Keratinocyte (primary cell): ENCODE measurements around the gene CASK. TPM values are rescaled to one million over a fixed set of nuclear protein-coding genes. Genes with fewer than 3 reads are reported as not detected.
"Not testable (repeated sequence)": the region's sequence is repeated elsewhere in the genome, so short reads cannot be mapped to it uniquely, and the experiment has no call there.

Experiments
- DNase-seq: peaks from one replicate; pipeline ENCODE4 v3.0.0-alpha.2; 2011; ENCODE audit warnings: low read depth, missing footprints, low spot score
- FAIRE-seq: peaks from 2 replicates; lab custom pipeline; 2011; peaks lifted over from hg19 to GRCh38; lab: Jason Lieb, UNC
- H2AFZ ChIP-seq: 2 replicates; pipeline ENCODE4 v1.6.0; 2012; ENCODE audit warnings: low read length, control low read depth, inconsistent platforms; ENCODE audit not compliant: control insufficient read depth
- H3K27ac ChIP-seq: 2 replicates; pipeline ENCODE4 v1.5.1; 2011; ENCODE audit warnings: low read length; ENCODE audit not compliant: control insufficient read depth, insufficient read depth
- H3K27me3 ChIP-seq: 3 replicates; pipeline ENCODE4 v1.6.0; 2011; ENCODE audit warnings: low read length; ENCODE audit not compliant: control insufficient read depth, insufficient read depth; ENCODE audit errors: extremely low read depth
- H3K36me3 ChIP-seq, 2 experiments: 2 replicates in 1 of 2; 3 replicates in 1 of 2; pipeline ENCODE4 v1.5.1; 2011; ENCODE audit warnings: low read length in 2 of 2, mild to moderate bottlenecking in 1 of 2; ENCODE audit not compliant: control insufficient read depth in 2 of 2, insufficient read depth in 2 of 2; ENCODE audit errors: extremely low read depth in 1 of 2
- H3K4me1 ChIP-seq: 3 replicates; pipeline ENCODE4 v1.5.1; 2011; ENCODE audit warnings: low read length; ENCODE audit not compliant: control insufficient read depth, insufficient read depth; ENCODE audit errors: extremely low read depth
- H3K4me2 ChIP-seq: 3 replicates; pipeline ENCODE4 v1.6.0; 2011; ENCODE audit warnings: low read depth, low read length; ENCODE audit not compliant: control insufficient read depth, insufficient read depth; ENCODE audit errors: extremely low read depth
- H3K4me3 ChIP-seq, 3 experiments: fragments of 200-600 bp in 1 of 3; sonication (generic) in 1 of 3; 2 replicates in 2 of 3; 3 replicates in 1 of 3; pipeline ENCODE4 v1.5.1; 2011 to 2016; ENCODE audit warnings: low read length in 3 of 3, mild to moderate bottlenecking in 3 of 3, control low read depth in 2 of 3, inconsistent platforms in 1 of 3, low read depth in 1 of 3, mixed read lengths in 1 of 3, mixed run types in 1 of 3, moderate library complexity in 1 of 3; ENCODE audit not compliant: control insufficient read depth in 2 of 3, insufficient read depth in 2 of 3; ENCODE audit errors: extremely low read depth in 1 of 3
- H3K79me2 ChIP-seq: 2 replicates; pipeline ENCODE4 v1.6.0; 2012; ENCODE audit warnings: low read length; ENCODE audit not compliant: control insufficient read depth, insufficient read depth
- H3K9ac ChIP-seq: 3 replicates; pipeline ENCODE4 v1.6.0; 2011; ENCODE audit warnings: low read length; ENCODE audit not compliant: control insufficient read depth, insufficient read depth; ENCODE audit errors: extremely low read depth
- H3K9me1 ChIP-seq: 3 replicates; pipeline ENCODE4 v1.6.0; 2011; ENCODE audit warnings: low read length; ENCODE audit not compliant: control insufficient read depth, insufficient read depth; ENCODE audit errors: extremely low read depth
- H3K9me3 ChIP-seq: 2 replicates; pipeline ENCODE4 v1.5.1; 2012; ENCODE audit warnings: low read depth, low read length; ENCODE audit not compliant: control insufficient read depth
- H4K20me1 ChIP-seq: 3 replicates; pipeline ENCODE4 v1.6.0; 2011; ENCODE audit warnings: low read length; ENCODE audit not compliant: control insufficient read depth, insufficient read depth; ENCODE audit errors: extremely low read depth
- CTCF ChIP-seq, 3 experiments: IDR thresholded peaks in 1 of 3; conservative IDR thresholded peaks in 1 of 3; optimal IDR thresholded peaks in 1 of 3; 2 replicates in 2 of 3; 3 replicates in 1 of 3; pipeline versions ENCODE3 to v1.5.1; 2011; ENCODE audit warnings: low read length in 3 of 3, mild to moderate bottlenecking in 3 of 3, moderate library complexity in 2 of 3, control low read depth in 1 of 3, inconsistent platforms in 1 of 3; ENCODE audit not compliant: insufficient read depth in 2 of 3; ENCODE audit errors: extremely low read depth in 1 of 3
- EZH2 ChIP-seq: IDR thresholded peaks from one replicate; pipeline ENCODE4 v1.6.1; 2012; ENCODE audit warnings: inconsistent platforms, mild to moderate bottlenecking, low read length, moderate library complexity
- dilution Hi-C: fragments of 300-500 bp; cut with MboI; formaldehyde crosslinking; loops from one replicate; pipeline ENCODE4 v1.7.0; 2020; ENCODE audit warnings: low sequenced_read_pairs; ENCODE audit not compliant: extremely low pct_ligation_motif_present
- polyA plus RNA-seq, 5 experiments: library from polyadenylated mRNA; depleted of rRNA in 3 of 5; stranded (reverse) in 3 of 5; stranded (forward) in 1 of 5; unstranded in 1 of 5; fragments of >200 nt; gene quantifications; 1 replicate in 1 of 5; 2 replicates in 3 of 5; 3 replicates in 1 of 5; pipeline versions ENCODE4 v1.2.1 to v1.2.3, GENCODE V29; 2011 to 2012; ENCODE audit warnings: missing spikeins in 2 of 5, low read depth in 1 of 5, low replicate concordance in 1 of 5

CASK gene
- polyA plus RNA-seq, 1 donor (not counting 4 experiments of a cell fraction or from before 2014, with no cell fraction given): 33.7 TPM

DNA sequence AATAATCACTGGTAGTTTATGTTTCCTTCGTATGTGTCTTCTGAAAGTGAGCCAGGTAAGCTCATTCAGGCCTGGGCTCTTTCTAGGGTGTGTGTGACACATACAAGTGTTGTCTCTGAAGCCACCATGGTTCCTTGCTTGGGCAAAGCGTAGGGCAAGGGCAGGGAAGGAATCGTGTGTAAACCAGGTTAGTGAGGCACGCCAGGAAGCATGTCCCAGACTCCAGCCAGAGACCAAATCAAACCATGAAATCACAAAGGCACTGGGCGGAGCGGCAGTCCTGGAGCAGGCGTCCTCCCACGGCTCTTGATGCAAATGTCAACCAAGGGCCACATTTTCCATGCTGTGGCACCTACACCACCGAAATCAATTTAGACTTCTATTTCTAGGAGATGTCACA is 409.2 kb downstream of the CASK start:
- no peaks in the 10 kb centered on the region for H3K9me3 ChIP-seq
- TF ChIP-seq CTCF (optimal IDR thresholded peaks at IDR 0.05 in 1 of 3, IDR thresholded peaks at IDR 0.05 in 1 of 3, conservative IDR thresholded peaks at IDR 0.05 in 1 of 3; ENCODE audit: extremely low read depth in 1 of 3, insufficient read depth in 2 of 3, low read length in 3 of 3) (no peak), EZH2 (no peak)
- H3K79me2 ChIP-seq: no peaks in the 10 kb centered on the region
- no peak overlapping the region for H3K4me2 ChIP-seq
- H3K27ac ChIP-seq: no peak overlapping the region
- DNase-seq: no peak
- H3K9ac ChIP-seq: no peak overlapping the region
- H2AFZ ChIP-seq: no peak overlapping the region
- dilution Hi-C loops: no loop called here
- no peaks in the 10 kb centered on the region for H3K36me3 ChIP-seq
- no peak overlapping the region for H3K4me3 ChIP-seq
- no peaks in the 10 kb centered on the region for H3K9me1 ChIP-seq
- H3K4me1 ChIP-seq: no peaks in the 10 kb centered on the region
- no peaks in the 10 kb centered on the region for H3K27me3 ChIP-seq
- no peak for FAIRE-seq
- H4K20me1 ChIP-seq: no peaks in the 10 kb centered on the region

DNA sequence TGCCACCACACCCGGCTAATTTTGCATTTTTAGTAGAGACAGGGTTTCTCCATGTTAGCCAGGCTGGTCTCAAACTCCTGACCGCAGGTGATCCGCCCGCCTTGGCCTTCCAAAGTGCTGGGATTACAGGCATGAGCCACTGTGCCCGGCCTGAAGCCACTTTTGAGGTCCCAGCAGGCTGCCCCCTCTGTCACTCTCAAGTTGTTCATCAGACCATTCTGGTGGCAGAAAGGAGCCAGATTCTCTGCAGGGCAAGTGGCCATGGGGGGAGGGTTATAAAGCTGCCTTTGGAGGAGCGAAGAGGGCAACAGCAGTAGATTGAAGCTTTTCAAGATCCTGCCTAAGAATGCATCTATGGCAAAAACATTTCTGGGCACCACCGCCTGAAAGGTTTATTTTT is 410.5 kb downstream of the CASK start:
- H3K4me3 ChIP-seq, H3K27ac ChIP-seq, H3K9ac ChIP-seq, H2AFZ ChIP-seq, dilution Hi-C loops, H3K4me2 ChIP-seq, H3K9me3 ChIP-seq, H3K36me3 ChIP-seq, DNase-seq, H3K9me1 ChIP-seq, H3K27me3 ChIP-seq, H4K20me1 ChIP-seq, FAIRE-seq, H3K79me2 ChIP-seq, H3K4me1 ChIP-seq: not testable (repeated sequence)

DNA sequence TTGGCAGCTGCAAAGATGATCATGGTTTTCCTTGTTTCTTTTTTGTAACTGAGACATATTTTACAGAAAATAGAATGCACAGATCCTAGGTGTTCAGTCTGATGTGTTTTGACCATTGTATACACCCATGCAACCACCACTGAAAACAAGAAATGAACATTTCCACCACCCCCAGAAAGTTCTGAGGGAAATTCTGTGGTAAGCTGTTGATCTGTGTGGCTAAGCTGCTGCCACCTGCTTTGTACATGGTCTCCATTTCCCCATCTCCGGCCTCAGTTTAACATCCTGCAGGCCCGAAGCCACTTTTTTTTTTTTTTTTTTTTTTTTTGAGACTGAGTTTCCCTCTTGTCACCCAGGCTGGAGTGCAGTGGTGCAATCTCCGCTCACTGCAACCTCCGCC is 411.0 kb downstream of the CASK start:
- Histone ChIP-seq H3K4me1 (no peaks in the 10 kb centered on the region), H4K20me1 (no peaks in the 10 kb centered on the region), H3K27me3 (no peaks in the 10 kb centered on the region), H3K4me2 (no peak overlapping the region), H2AFZ (no peak overlapping the region), H3K79me2 (no peaks in the 10 kb centered on the region), H3K36me3 (no peaks in the 10 kb centered on the region), H3K9me1 (no peaks in the 10 kb centered on the region), H3K9me3 (no peaks in the 10 kb centered on the region), H3K4me3 (no peak overlapping the region), H3K27ac (no peak overlapping the region), H3K9ac (no peak overlapping the region)
- DNase-seq (no peak), FAIRE-seq (no peak)
- dilution Hi-C loops: no loop called here
- TF ChIP-seq CTCF (optimal IDR thresholded peaks at IDR 0.05 in 1 of 3, IDR thresholded peaks at IDR 0.05 in 1 of 3, conservative IDR thresholded peaks at IDR 0.05 in 1 of 3; ENCODE audit: extremely low read depth in 1 of 3, insufficient read depth in 2 of 3, low read length in 3 of 3) (no peak), EZH2 (no peak)
